Measurements from ENCODE around the gene SCN2B. TPM values are rescaled to one million over a fixed set of nuclear protein-coding genes. Genes with fewer than 3 reads are reported as not detected.

SCN2B gene
- total and polyA plus RNA-seq, 8 donors: 0.04 to 0.31 (median 0.06) TPM

DNA sequence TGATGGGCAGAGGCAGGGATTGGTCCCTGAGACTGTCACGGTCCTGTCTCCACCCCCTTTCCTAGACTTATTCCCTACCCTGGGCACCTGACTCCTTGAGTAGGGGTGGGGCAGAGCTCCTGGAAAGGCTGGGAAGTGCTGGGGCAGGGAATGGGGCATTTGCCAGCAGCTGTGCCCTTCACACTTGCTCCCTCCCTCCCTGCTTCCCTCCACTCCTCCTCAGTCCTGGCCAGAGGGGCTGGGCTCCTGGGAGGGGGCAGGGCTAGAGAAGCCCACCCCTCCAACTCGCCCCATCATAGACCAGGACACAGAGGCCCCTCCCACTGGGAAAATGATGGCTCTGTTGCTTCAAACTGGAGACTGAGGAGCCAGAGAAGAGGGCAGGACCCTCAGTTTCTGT lies 11.6 kb downstream of the SCN2B start:
- Histone ChIP-seq H3K36me3 (no peaks in the 10 kb centered on the region), H3K4me1 (no peaks in the 10 kb centered on the region), H3K9me3 (no peaks in the 10 kb centered on the region), H3K4me3 (no peak overlapping the region), H3K27me3 (no peaks in the 10 kb centered on the region), H3K27ac (no peak overlapping the region)
- no peak for DNase-seq
- TF ChIP-seq, protein P1, sequence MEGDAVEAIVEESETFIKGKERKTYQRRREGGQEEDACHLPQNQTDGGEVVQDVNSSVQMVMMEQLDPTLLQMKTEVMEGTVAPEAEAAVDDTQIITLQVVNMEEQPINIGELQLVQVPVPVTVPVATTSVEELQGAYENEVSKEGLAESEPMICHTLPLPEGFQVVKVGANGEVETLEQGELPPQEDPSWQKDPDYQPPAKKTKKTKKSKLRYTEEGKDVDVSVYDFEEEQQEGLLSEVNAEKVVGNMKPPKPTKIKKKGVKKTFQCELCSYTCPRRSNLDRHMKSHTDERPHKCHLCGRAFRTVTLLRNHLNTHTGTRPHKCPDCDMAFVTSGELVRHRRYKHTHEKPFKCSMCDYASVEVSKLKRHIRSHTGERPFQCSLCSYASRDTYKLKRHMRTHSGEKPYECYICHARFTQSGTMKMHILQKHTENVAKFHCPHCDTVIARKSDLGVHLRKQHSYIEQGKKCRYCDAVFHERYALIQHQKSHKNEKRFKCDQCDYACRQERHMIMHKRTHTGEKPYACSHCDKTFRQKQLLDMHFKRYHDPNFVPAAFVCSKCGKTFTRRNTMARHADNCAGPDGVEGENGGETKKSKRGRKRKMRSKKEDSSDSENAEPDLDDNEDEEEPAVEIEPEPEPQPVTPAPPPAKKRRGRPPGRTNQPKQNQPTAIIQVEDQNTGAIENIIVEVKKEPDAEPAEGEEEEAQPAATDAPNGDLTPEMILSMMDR (IDR thresholded peaks at IDR 0.05): no peak
- FAIRE-seq: no peak
- no peak for ATAC-seq
- intact Hi-C loops (cut with DNase I): no loop called here
- WGBS, 2 donors: 63 to 65% methylated on average over 2 of the region's 2 CpGs

DNA sequence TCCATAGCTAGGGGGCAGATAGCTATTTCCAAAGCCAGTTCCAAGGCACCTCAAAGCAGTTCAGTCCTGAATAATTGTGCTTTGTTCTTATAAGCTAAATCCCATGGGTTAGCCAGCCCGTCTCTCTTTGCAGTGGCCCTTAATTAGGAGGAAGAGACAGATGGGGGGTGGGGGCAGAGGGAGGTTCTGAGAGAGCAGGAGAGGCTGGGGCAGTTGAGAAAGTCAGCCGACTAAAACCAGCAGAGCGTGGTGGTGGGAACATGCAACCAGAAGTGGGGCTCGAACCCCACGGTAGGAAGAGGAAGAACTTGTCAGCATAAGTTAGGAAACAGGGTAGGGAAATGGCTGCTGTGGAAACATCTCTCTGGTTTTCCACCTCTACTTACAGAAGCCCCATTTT lies 12.9 kb downstream of the SCN2B start:
- no peaks in the 10 kb centered on the region for H3K4me1 ChIP-seq
- ATAC-seq: no peak
- H3K27ac ChIP-seq: no peak overlapping the region
- intact Hi-C loops (cut with DNase I): no loop called here
- no peak for FAIRE-seq
- H3K36me3 ChIP-seq: no peaks in the 10 kb centered on the region
- TF ChIP-seq, protein P1 (IDR thresholded peaks at IDR 0.05): no peak
- H3K4me3 ChIP-seq: no peak overlapping the region
- whole genome bisulfite sequencing, 2 donors: 75 to 78% methylated on average over 5 of the region's 5 CpGs
- H3K27me3 ChIP-seq: no peaks in the 10 kb centered on the region
- no peak for DNase-seq
- no peaks in the 10 kb centered on the region for H3K9me3 ChIP-seq

DNA sequence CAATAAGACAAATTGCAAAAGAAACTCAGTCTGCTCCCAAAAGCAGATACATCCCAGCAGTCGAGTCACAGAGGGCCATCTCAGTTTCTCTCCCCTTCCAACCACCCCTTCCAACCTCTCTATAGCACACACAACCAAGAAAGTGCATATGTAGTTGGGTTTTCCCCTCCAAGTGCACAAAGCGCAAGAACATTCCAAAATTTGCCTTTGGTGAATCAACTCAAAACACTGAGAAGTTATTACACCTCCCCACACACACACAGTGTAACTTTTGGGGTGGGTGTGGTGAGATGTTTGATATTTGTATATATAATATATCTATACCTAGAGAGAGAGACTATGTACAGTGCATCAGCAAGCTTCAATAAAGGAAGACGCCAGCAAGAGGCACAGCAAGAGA lies 13.6 kb downstream of the SCN2B start:
- Histone ChIP-seq H3K4me3 (no peak overlapping the region), H3K9me3 (no peaks in the 10 kb centered on the region), H3K4me1 (no peaks in the 10 kb centered on the region), H3K27ac (no peak overlapping the region), H3K36me3 (no peaks in the 10 kb centered on the region), H3K27me3 (no peaks in the 10 kb centered on the region)
- intact Hi-C loops (cut with DNase I): no loop called here
- ATAC-seq (no peak), FAIRE-seq (no peak), DNase-seq (no peak)
- 75 to 80% methylated on average over 3 of the region's 3 CpGs for WGBS, 2 donors
- TF ChIP-seq, protein P1 (IDR thresholded peaks at IDR 0.05): no peak

DNA sequence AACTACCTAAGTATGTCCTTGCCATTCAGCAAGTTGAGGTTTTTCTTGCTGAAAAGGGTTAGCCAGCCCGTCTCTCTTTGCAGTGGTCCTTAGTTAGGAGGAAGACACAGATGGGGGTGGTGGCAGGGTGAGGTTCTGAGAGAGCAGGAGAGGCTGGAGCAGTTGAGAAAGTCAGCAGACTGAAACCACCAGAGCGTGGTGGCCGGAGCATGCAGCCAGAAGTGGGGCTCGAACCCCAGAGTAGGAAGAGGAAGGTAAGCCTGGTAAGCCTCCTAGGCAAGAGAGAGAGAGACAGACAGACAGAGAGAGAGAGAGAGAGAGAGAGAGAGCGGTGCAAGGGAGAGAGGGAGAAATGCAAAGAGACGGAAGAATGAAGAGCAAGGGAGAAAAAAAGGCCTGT lies 14.7 kb downstream of the SCN2B start:
- TF ChIP-seq, protein P1 (IDR thresholded peaks at IDR 0.05): no peak
- no peak overlapping the region for H3K27ac ChIP-seq
- ATAC-seq (no peak), DNase-seq (no peak), FAIRE-seq (no peak)
- H3K9me3 ChIP-seq: no peaks in the 10 kb centered on the region
- no peaks in the 10 kb centered on the region for H3K4me1 ChIP-seq
- WGBS, 2 donors: 64 to 77% methylated on average over 6 of the region's 6 CpGs
- no peak overlapping the region for H3K4me3 ChIP-seq
- H3K27me3 ChIP-seq: no peaks in the 10 kb centered on the region
- H3K36me3 ChIP-seq: no peaks in the 10 kb centered on the region
- intact Hi-C loops (cut with DNase I): no loop called here

DNA sequence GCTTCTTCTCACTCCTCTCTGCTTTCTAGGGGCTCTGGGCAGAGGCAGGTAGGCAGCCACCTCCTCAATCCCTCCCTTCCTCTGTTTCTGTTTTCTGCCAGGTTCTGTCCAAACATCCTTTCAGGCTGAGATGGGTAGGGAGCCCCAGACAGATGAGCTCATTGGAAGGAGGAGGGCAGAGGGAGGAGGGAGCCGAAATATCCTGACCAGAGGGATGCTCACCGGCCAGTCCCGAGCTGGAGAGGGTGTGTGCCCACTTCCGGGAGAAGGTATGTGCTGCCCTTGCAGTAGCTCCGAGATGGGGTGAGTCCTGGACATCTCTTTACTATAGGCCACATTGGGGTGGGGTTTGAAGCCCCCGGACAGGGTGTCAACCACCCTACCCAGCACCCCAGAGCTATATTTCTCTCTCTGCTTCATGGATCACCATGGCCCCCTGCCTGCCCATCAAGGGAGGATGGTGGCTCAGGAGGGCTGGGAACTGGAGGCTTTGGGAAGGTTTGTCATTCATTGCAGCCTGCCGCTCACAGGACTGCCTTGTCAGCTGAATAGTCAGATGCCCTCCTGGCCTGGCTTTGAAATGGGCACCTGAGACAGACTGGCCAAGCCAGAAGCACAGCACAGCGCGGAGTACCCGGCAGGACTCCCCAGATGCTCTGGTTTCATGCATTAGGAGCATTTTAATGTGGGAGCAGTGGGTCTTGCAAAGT lies 19.1 kb downstream of the SCN2B start:
- Histone ChIP-seq H3K27ac (no peak overlapping the region), H3K27me3 (no peaks in the 10 kb centered on the region), H3K4me1 (peaks cover 0 to 5% (median 5%) of the 10 kb centered on the region in 3 donors), H3K36me3 (no peaks in the 10 kb centered on the region), H3K4me3 (no peak overlapping the region), H3K9me3 (no peaks in the 10 kb centered on the region)
- DNase-seq: no peak
- FAIRE-seq: no peak
- intact Hi-C loops (cut with DNase I): no loop called here
- TF ChIP-seq, protein P1 (IDR thresholded peaks at IDR 0.05): no peak
- ATAC-seq: no peak
- 37 to 42% methylated on average over 10 of the region's 10 CpGs for WGBS, 2 donors

Data from pancreas (tissue), 10 donors.